HCT116 (cell line): ENCODE data around the gene MYPN. TPM values are rescaled to one million over a fixed set of nuclear protein-coding genes. Genes with fewer than 3 reads are reported as not detected.

Experiments used
- ATAC-seq: fragments of 200-7000 bp; cut with Tn5 transposase; 2 replicates; pipeline ENCODE4 v1.9.1; 2020; ENCODE audit warnings: mild to moderate bottlenecking, moderate library complexity
- BruUV-seq: library from RNA; stranded (reverse); fragments of 400-500 nt; replicated peaks from 2 replicates; lab custom pipeline; 2021; lab: Mats Ljungman, UMichigan
- CTCF ChIA-PET: fragments of 300-600 bp; sonication (Branson Sonifier 250); formaldehyde crosslinking; loops from one replicate; lab custom pipeline; 2021; ENCODE audit warnings: antibody characterized with exemption; lab: Charles Lee
- POLR2A ChIA-PET: fragments of 300-600, 350-600 bp; sonication (Branson Sonifier 250); formaldehyde crosslinking; loops from one replicate; lab custom pipeline; 2021; ENCODE audit warnings: antibody characterized with exemption; lab: Charles Lee
- RAD21 ChIA-PET, 2 experiments: fragments of 300-600 bp; sonication (Branson Sonifier 250); formaldehyde crosslinking; loops; one replicate each; lab custom pipeline; 2023; ENCODE audit warnings: low total read pairs in 2 of 2; ENCODE audit not compliant: uncharacterized antibody in 2 of 2, unreplicated experiment in 2 of 2, low non-redundant PET in 1 of 2; lab: Charles Lee
- DNase-seq: peaks from one replicate; pipeline ENCODE4 v3.0.0-alpha.2; 2010; ENCODE audit warnings: low read depth, low spot score
- H2AFZ ChIP-seq: fragments of 200-600 bp; shearing (Covaris generic), sonication (generic); 2 replicates; pipeline ENCODE4 v1.6.1; 2017; ENCODE audit warnings: low read depth, mixed run types, mixed read lengths, antibody characterized with exemption, low read length; ENCODE audit not compliant: poor library complexity, severe bottlenecking
- H3K27ac ChIP-seq: 2 replicates; pipeline ENCODE4 v1.5.1; 2012; ENCODE audit warnings: low read depth, low read length
- H3K27me3 ChIP-seq: fragments of 200-600 bp; sonication (generic); 2 replicates; pipeline ENCODE4 v1.6.1; 2016; ENCODE audit warnings: mixed run types, low read length, mixed read lengths; ENCODE audit not compliant: insufficient read depth
- H3K36me3 ChIP-seq, 2 experiments: fragments of 200-500 bp in 1 of 2; fragments of 200-600 bp in 1 of 2; sonication (Bioruptor generic) in 1 of 2; sonication (generic) in 1 of 2; 2 replicates each; pipeline versions ENCODE4 v1.5.1 to v1.6.1; 2014 to 2016; ENCODE audit warnings: low read length in 2 of 2, inconsistent platforms in 1 of 2, mixed read lengths in 1 of 2, mixed run types in 1 of 2; ENCODE audit not compliant: insufficient read depth in 2 of 2, control insufficient read depth in 1 of 2
- H3K4me1 ChIP-seq, 2 experiments: fragments of 200-600 bp in 1 of 2; sonication (generic) in 1 of 2; 2 replicates each; pipeline versions ENCODE4 v1.5.1 to v1.6.1; 2012 to 2017; ENCODE audit warnings: low read length in 2 of 2, inconsistent platforms in 1 of 2, mild to moderate bottlenecking in 1 of 2, mixed read lengths in 1 of 2, mixed run types in 1 of 2, moderate library complexity in 1 of 2; ENCODE audit not compliant: insufficient read depth in 2 of 2, control insufficient read depth in 1 of 2
- H3K4me2 ChIP-seq: fragments of 200-600 bp; sonication (generic); 2 replicates; pipeline ENCODE4 v1.6.1; 2017; ENCODE audit warnings: mixed run types, low read length, mixed read lengths
- H3K4me3 ChIP-seq, 2 experiments: fragments of 200-600 bp in 1 of 2; sonication (generic) in 1 of 2; replicated peaks in 1 of 2; 2 replicates each; pipeline ENCODE4 v1.5.1; 2011 to 2016; ENCODE audit warnings: low read length in 2 of 2, control low read depth in 1 of 2, low read depth in 1 of 2, mild to moderate bottlenecking in 1 of 2, mixed read lengths in 1 of 2, mixed run types in 1 of 2
- H3K79me2 ChIP-seq: fragments of 200-600 bp; sonication (generic); 2 replicates; pipeline ENCODE4 v1.6.1; 2017; ENCODE audit warnings: mild to moderate bottlenecking, mixed run types, low read length, moderate library complexity, mixed read lengths; ENCODE audit not compliant: insufficient read depth
- H3K9ac ChIP-seq: fragments of 200-600 bp; sonication (generic); 2 replicates; pipeline ENCODE4 v1.6.1; 2016; ENCODE audit warnings: low read length, mixed read lengths
- H3K9me2 ChIP-seq: fragments of 200-600 bp; sonication (generic), shearing (Covaris generic); 2 replicates; pipeline ENCODE4 v1.6.1; 2017; ENCODE audit warnings: mixed run types, mild to moderate bottlenecking, moderate library complexity; ENCODE audit not compliant: insufficient read depth
- H3K9me3 ChIP-seq, 2 experiments: fragments of 200-500 bp in 1 of 2; fragments of 200-600 bp in 1 of 2; sonication (Bioruptor generic) in 1 of 2; sonication (generic) in 1 of 2; 2 replicates each; pipeline ENCODE4 v1.6.1; 2014 to 2017; ENCODE audit warnings: low read length in 2 of 2, mixed read lengths in 2 of 2, inconsistent platforms in 1 of 2, low read depth in 1 of 2, mild to moderate bottlenecking in 1 of 2, mixed run types in 1 of 2, moderate library complexity in 1 of 2; ENCODE audit not compliant: control insufficient read depth in 1 of 2, insufficient read depth in 1 of 2
- H4K20me1 ChIP-seq: fragments of 200-600 bp; sonication (generic), shearing (Covaris generic); 2 replicates; pipeline ENCODE4 v1.6.1; 2017; ENCODE audit warnings: mixed run types, mild to moderate bottlenecking, moderate library complexity; ENCODE audit not compliant: insufficient read depth
- CBX3 ChIP-seq: IDR thresholded peaks from 2 replicates; pipeline ENCODE4 v1.6.1; 2012; ENCODE audit warnings: low read depth
- EGR1 ChIP-seq: IDR thresholded peaks from 2 replicates; pipeline ENCODE4 v1.6.1; 2012; ENCODE audit warnings: low read depth
- FOSL1 ChIP-seq: IDR thresholded peaks from 2 replicates; pipeline ENCODE4 v1.6.1; 2012; ENCODE audit warnings: low read depth
- POLR2A ChIP-seq: IDR thresholded peaks from 2 replicates; pipeline ENCODE4 v1.7.0; 2011; ENCODE audit warnings: borderline replicate concordance; ENCODE audit not compliant: insufficient read depth, insufficient read length; ENCODE audit errors: extremely low read depth
- POLR2AphosphoS5 ChIP-seq: IDR thresholded peaks from 2 replicates; pipeline ENCODE4 v1.6.1; 2011; ENCODE audit warnings: mild to moderate bottlenecking, low read depth, low read length, moderate library complexity
- RAD21 ChIP-seq: IDR thresholded peaks from 2 replicates; pipeline ENCODE4 v1.6.1; 2012; ENCODE audit warnings: low read depth, mild to moderate bottlenecking
- SRF ChIP-seq: IDR thresholded peaks from 2 replicates; pipeline ENCODE4 v1.6.1; 2012; ENCODE audit warnings: low read depth
- TCF7L2 ChIP-seq: IDR thresholded peaks from 2 replicates; pipeline ENCODE4 v1.7.0; 2011; ENCODE audit warnings: borderline replicate concordance, inconsistent platforms; ENCODE audit not compliant: insufficient read depth, insufficient read length; ENCODE audit errors: extremely low read depth
- ZBTB33 ChIP-seq: IDR thresholded peaks from 2 replicates; pipeline ENCODE4 v1.6.1; 2011; ENCODE audit warnings: mild to moderate bottlenecking, low read length, moderate library complexity; ENCODE audit not compliant: insufficient replicate concordance; ENCODE audit errors: extremely low read depth
- ZNF274 ChIP-seq: fragments of 200-500 bp; sonication (Bioruptor generic); IDR thresholded peaks from 2 replicates; pipeline ENCODE4 v1.6.1; 2014; ENCODE audit warnings: mild to moderate bottlenecking, low read depth, low read length, inconsistent platforms
- intact Hi-C: fragments of 100-400 bp; cut with micrococcal nuclease; formaldehyde crosslinking; loops from 2 replicates; pipeline ENCODE4 v1.10.0; 2022
- total RNA-seq: library from RNA; stranded (reverse); gene quantifications from one replicate; pipeline ENCODE4 v1.2.1, GENCODE V29; 2021; ENCODE audit not compliant: unreplicated experiment
- TF ChIP-seq, protein P1 (sequence below): IDR thresholded peaks from 2 replicates; pipeline ENCODE4 v1.6.1; 2012
- TF ChIP-seq, protein P2 (sequence below), 3 experiments: fragments of 200-600 bp in 1 of 3; sonication (generic) in 1 of 3; IDR thresholded peaks in 2 of 3; conservative IDR thresholded peaks in 1 of 3; 2 replicates each; pipeline ENCODE4 v1.5.1; 2012 to 2017; ENCODE audit warnings: low read depth in 2 of 3, low read length in 2 of 3, antibody characterized with exemption in 1 of 3, borderline replicate concordance in 1 of 3, control low read depth in 1 of 3, mild to moderate bottlenecking in 1 of 3, mixed read lengths in 1 of 3, mixed run types in 1 of 3, moderate library complexity in 1 of 3; ENCODE audit not compliant: insufficient read depth in 1 of 3

MYPN gene
- total RNA-seq, 1 experiment from 2014 or later, result 0.34 TPM

GRCh38 chr10:68067508-68067907 lies 41.8 kb upstream of the MYPN start:
- H3K4me3 ChIP-seq, result no peak overlapping the region
- BruUV-seq, result no TSS peak
- H3K27me3 ChIP-seq, result no peaks in the 10 kb centered on the region
- no peaks in the 10 kb centered on the region for H3K4me1 ChIP-seq
- TF ChIP-seq POLR2A (no peak), ZBTB33 (no peak), FOSL1 (no peak), SRF (no peak), RAD21 (no peak), TCF7L2 (no peak), CBX3 (no peak), POLR2AphosphoS5 (no peak), ZNF274 (no peak), EGR1 (no peak)
- TF ChIP-seq, protein P1, sequence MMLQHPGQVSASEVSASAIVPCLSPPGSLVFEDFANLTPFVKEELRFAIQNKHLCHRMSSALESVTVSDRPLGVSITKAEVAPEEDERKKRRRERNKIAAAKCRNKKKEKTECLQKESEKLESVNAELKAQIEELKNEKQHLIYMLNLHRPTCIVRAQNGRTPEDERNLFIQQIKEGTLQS, result no peak
- TF ChIP-seq, protein P2, sequence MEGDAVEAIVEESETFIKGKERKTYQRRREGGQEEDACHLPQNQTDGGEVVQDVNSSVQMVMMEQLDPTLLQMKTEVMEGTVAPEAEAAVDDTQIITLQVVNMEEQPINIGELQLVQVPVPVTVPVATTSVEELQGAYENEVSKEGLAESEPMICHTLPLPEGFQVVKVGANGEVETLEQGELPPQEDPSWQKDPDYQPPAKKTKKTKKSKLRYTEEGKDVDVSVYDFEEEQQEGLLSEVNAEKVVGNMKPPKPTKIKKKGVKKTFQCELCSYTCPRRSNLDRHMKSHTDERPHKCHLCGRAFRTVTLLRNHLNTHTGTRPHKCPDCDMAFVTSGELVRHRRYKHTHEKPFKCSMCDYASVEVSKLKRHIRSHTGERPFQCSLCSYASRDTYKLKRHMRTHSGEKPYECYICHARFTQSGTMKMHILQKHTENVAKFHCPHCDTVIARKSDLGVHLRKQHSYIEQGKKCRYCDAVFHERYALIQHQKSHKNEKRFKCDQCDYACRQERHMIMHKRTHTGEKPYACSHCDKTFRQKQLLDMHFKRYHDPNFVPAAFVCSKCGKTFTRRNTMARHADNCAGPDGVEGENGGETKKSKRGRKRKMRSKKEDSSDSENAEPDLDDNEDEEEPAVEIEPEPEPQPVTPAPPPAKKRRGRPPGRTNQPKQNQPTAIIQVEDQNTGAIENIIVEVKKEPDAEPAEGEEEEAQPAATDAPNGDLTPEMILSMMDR (IDR thresholded peaks at IDR 0.05 in 2 of 3, conservative IDR thresholded peaks at IDR 0.05 in 1 of 3; ENCODE audit: borderline replicate concordance in 1 of 3, insufficient read depth in 1 of 3, low read depth in 2 of 3, low read length in 2 of 3), result no peak
- TF ChIP-seq, all 23 proteins: peak for 0
- ChIA-PET RAD21 (no interaction called here), POLR2A (no interaction called here), CTCF (no interaction called here)
- no peak overlapping the region for H2AFZ ChIP-seq
- no peaks in the 10 kb centered on the region for H3K9me3 ChIP-seq
- H3K9me2 ChIP-seq, result no peaks in the 10 kb centered on the region
- H3K27ac ChIP-seq, result no peak overlapping the region
- peaks cover 84% of the 10 kb centered on the region for H3K79me2 ChIP-seq
- peaks cover 4 to 9% of the 10 kb centered on the region in 2 experiments; a peak in 2 of 4 replicates for H3K36me3 ChIP-seq
- no peak overlapping the region for H3K9ac ChIP-seq
- H4K20me1 ChIP-seq, result no peaks in the 10 kb centered on the region
- DNase-seq (no peak), ATAC-seq (no peak)
- H3K4me2 ChIP-seq, result no peak overlapping the region
- intact Hi-C loops, result no loop called here
